K562 (cell line): ENCODE data around the gene TBX6. TPM values are rescaled to one million over a fixed set of nuclear protein-coding genes. Genes with fewer than 3 reads are reported as not detected.

ENCODE experiments used
- ATAC-seq: fragments of 200-7000 bp; cut with Tn5 transposase; 3 replicates; pipeline ENCODE4 v1.9.1; 2020; ENCODE audit warnings: moderate library complexity
- BruUV-seq: library from RNA; stranded (reverse); fragments of 400-500 nt; replicated peaks from 2 replicates; lab custom pipeline; 2021; lab: Mats Ljungman, UMichigan
- CTCF ChIA-PET: fragments of 300-600 bp; formaldehyde crosslinking; extraction: SDS; loops from one replicate; lab custom pipeline; 2021; ENCODE audit warnings: low intra/inter-chr PET ratio; lab: Yijun Ruan, JAX
- POLR2A ChIA-PET: fragments of 300-600, 350-650 bp; sonication (Branson Sonifier 250); formaldehyde crosslinking; extraction: SDS; loops from one replicate; lab custom pipeline; 2021; ENCODE audit warnings: antibody characterized with exemption, inconsistent platforms; lab: Yijun Ruan, JAX
- DNase-seq, 4 experiments: peaks; one replicate each; pipeline versions ENCODE4 v3.0.0 to v3.0.0-alpha.2; 2011 to 2018; ENCODE audit warnings: low spot score in 3 of 4, mixed read lengths in 3 of 4; ENCODE audit errors: extremely low read depth in 1 of 4
- FAIRE-seq: peaks from 2 replicates; lab custom pipeline; 2011; peaks lifted over from hg19 to GRCh38; lab: Jason Lieb, UNC
- H2AFZ ChIP-seq: 2 replicates; pipeline ENCODE4 v1.6.0; 2011; ENCODE audit warnings: low read depth, low read length, control low read depth, inconsistent platforms
- H3K27ac ChIP-seq: fragments of 200-600 bp; 3 replicates; pipeline ENCODE4 v1.8.0; 2011; ENCODE audit warnings: low read depth, mild to moderate bottlenecking, control low read depth, inconsistent platforms, low read length, moderate library complexity, mixed read lengths; ENCODE audit errors: extremely low read depth
- H3K27me3 ChIP-seq, 2 experiments: fragments of 300-600 bp in 1 of 2; 2 replicates in 1 of 2; 3 replicates in 1 of 2; pipeline versions ENCODE4 v1.6.0 to v1.8.0; 2011; ENCODE audit warnings: inconsistent platforms in 2 of 2, low read length in 2 of 2, mild to moderate bottlenecking in 1 of 2, mixed read lengths in 1 of 2, moderate library complexity in 1 of 2; ENCODE audit not compliant: control insufficient read depth in 2 of 2, insufficient read depth in 2 of 2
- H3K36me3 ChIP-seq: fragments of 300-600 bp; 3 replicates; pipeline ENCODE4 v1.8.0; 2011; ENCODE audit warnings: mild to moderate bottlenecking, low read length, inconsistent platforms; ENCODE audit not compliant: control insufficient read depth, insufficient read depth
- H3K4me1 ChIP-seq, 2 experiments: fragments of 200-600 bp in 1 of 2; replicated peaks in 1 of 2; 2 replicates in 1 of 2; 3 replicates in 1 of 2; pipeline versions ENCODE4 v1.5.1 to v1.8.0; 2011; ENCODE audit warnings: inconsistent platforms in 2 of 2, low read length in 2 of 2, mild to moderate bottlenecking in 1 of 2, mixed read lengths in 1 of 2, moderate library complexity in 1 of 2; ENCODE audit not compliant: control insufficient read depth in 2 of 2, insufficient read depth in 2 of 2
- H3K4me2 ChIP-seq: 2 replicates; pipeline ENCODE4 v1.6.1; 2011; ENCODE audit warnings: low read length, control low read depth, inconsistent platforms, mixed read lengths; ENCODE audit not compliant: insufficient read depth
- H3K4me3 ChIP-seq: fragments of 200-600 bp; sonication (generic), shearing (Covaris generic); 2 replicates; pipeline ENCODE4 v1.5.1; 2016; ENCODE audit warnings: control low read depth, inconsistent platforms
- H3K79me2 ChIP-seq: fragments of 200-600 bp; 3 replicates; pipeline ENCODE4 v1.8.0; 2011; ENCODE audit warnings: low read length, inconsistent platforms; ENCODE audit not compliant: control insufficient read depth, insufficient read depth
- H3K9ac ChIP-seq, 2 experiments: 2 replicates each; pipeline versions ENCODE4 v1.6.0 to v1.6.1; 2011; ENCODE audit warnings: low read depth in 2 of 2, low read length in 2 of 2, control low read depth in 1 of 2, inconsistent platforms in 1 of 2, mild to moderate bottlenecking in 1 of 2, mixed read lengths in 1 of 2; ENCODE audit not compliant: insufficient read depth in 1 of 2
- H3K9me1 ChIP-seq: one replicate; pipeline ENCODE4 v1.6.0; 2011; ENCODE audit warnings: inconsistent platforms, mild to moderate bottlenecking, low read length, moderate library complexity; ENCODE audit not compliant: control insufficient read depth, insufficient read depth
- H3K9me3 ChIP-seq: replicated peaks from 2 replicates; pipeline ENCODE4 v1.5.1; 2011; ENCODE audit warnings: low read depth, low read length, inconsistent platforms; ENCODE audit not compliant: control insufficient read depth, insufficient read depth
- H4K20me1 ChIP-seq: replicated peaks from 2 replicates; pipeline ENCODE4 v1.6.1; 2011; ENCODE audit warnings: low read length, inconsistent platforms, mixed read lengths; ENCODE audit not compliant: control insufficient read depth, insufficient read depth
- ARID1B ChIP-seq: fragments of 450-650 bp; IDR thresholded peaks from 2 replicates; pipeline ENCODE4 v1.6.1; 2016; ENCODE audit warnings: antibody characterized with exemption, mild to moderate bottlenecking, inconsistent platforms
- EWSR1 ChIP-seq: fragments of 450-650 bp; IDR thresholded peaks from 2 replicates; pipeline ENCODE4 v1.6.1; 2018; ENCODE audit warnings: borderline replicate concordance, mild to moderate bottlenecking, low read depth, moderate library complexity; ENCODE audit not compliant: partially characterized antibody
- GABPA ChIP-seq: fragments of 200-800 bp; sonication (Bioruptor generic); conservative IDR thresholded peaks from 2 replicates; pipeline ENCODE4 v1.6.1; 2016; ENCODE audit warnings: low read depth, missing genetic modification characterization, missing compliant biosample characterization
- GATA2 ChIP-seq: sonication (generic); formaldehyde crosslinking; IDR thresholded peaks from 2 replicates; pipeline ENCODE4 v1.4.0; 2020; ENCODE audit warnings: mild to moderate bottlenecking, missing genetic modification reagents
- HCFC1 ChIP-seq: IDR thresholded peaks from 2 replicates; pipeline ENCODE4 v1.6.1; 2012; ENCODE audit warnings: low read depth, low read length, improper control_type of control experiment
- MAZ ChIP-seq, 2 experiments: fragments of 450-650 bp in 1 of 2; sonication (generic) in 1 of 2; formaldehyde crosslinking; IDR thresholded peaks in 1 of 2; conservative IDR thresholded peaks in 1 of 2; 2 replicates each; pipeline versions ENCODE4 v1.4.0 to v1.5.0; 2020; ENCODE audit warnings: mild to moderate bottlenecking in 1 of 2, missing genetic modification reagents in 1 of 2
- NFRKB ChIP-seq: fragments of 450-650 bp; IDR thresholded peaks from 2 replicates; pipeline ENCODE4 v1.6.1; 2016; ENCODE audit warnings: low read depth
- PCBP2 ChIP-seq: fragments of 200-400 bp; formaldehyde crosslinking; IDR thresholded peaks from 2 replicates; pipeline ENCODE4 v1.6.1; 2018; ENCODE audit warnings: low read length, low read depth, mild to moderate bottlenecking, moderate library complexity; ENCODE audit not compliant: poor library complexity, severe bottlenecking
- RFX1 ChIP-seq: fragments of 450-650 bp; IDR thresholded peaks from 2 replicates; pipeline ENCODE4 v1.6.1; 2016; ENCODE audit warnings: mild to moderate bottlenecking, moderate library complexity
- SMARCA4 ChIP-seq: fragments of 450-650 bp; IDR thresholded peaks from 2 replicates; pipeline ENCODE4 v1.6.1; 2016
- SMARCE1 ChIP-seq: fragments of 450-650 bp; IDR thresholded peaks from 2 replicates; pipeline ENCODE4 v1.7.1; 2016; ENCODE audit warnings: mild to moderate bottlenecking
- SRF ChIP-seq, 2 experiments: fragments of 250-450, 450-650 bp in 1 of 2; sonication (Bioruptor Pico) in 1 of 2; sonication (generic) in 1 of 2; formaldehyde crosslinking; IDR thresholded peaks; 2 replicates each; pipeline versions ENCODE4 v1.5.0 to v1.5.1; 2020 to 2022; ENCODE audit warnings: mild to moderate bottlenecking in 1 of 2, missing genetic modification reagents in 1 of 2
- STAG1 ChIP-seq: sonication (generic); formaldehyde crosslinking; IDR thresholded peaks from 2 replicates; pipeline ENCODE4 v1.5.0; 2020; ENCODE audit warnings: missing genetic modification reagents, borderline replicate concordance
- ZNF324 ChIP-seq: fragments of 250-450 bp; sonication (Bioruptor Pico); IDR thresholded peaks from 2 replicates; pipeline ENCODE4 v1.4.0; 2020; ENCODE audit warnings: mild to moderate bottlenecking
- WGBS: fragments of 100-300 bp; shearing (Covaris generic); methylation state at CpG from one replicate; pipeline ENCODE4 v1.1.6; 2016; ENCODE audit warnings: low coverage, mixed read lengths; ENCODE audit not compliant: insufficient coverage; ENCODE audit errors: missing lambda C conversion rate; 5-methylcytosine and 5-hydroxymethylcytosine counted together
- in situ Hi-C: fragments of 300-500 bp; cut with MboI; formaldehyde crosslinking; loops from 4 replicates; pipeline ENCODE4 v1.15.0; 2018; ENCODE audit warnings: inconsistent platforms, mixed read lengths
- intact Hi-C: fragments of 100-400 bp; cut with micrococcal nuclease; formaldehyde crosslinking; loops from 2 replicates; pipeline ENCODE4 v1.14.2; 2022
- polyA plus RNA-seq, 8 experiments: library from polyadenylated mRNA; depleted of rRNA in 4 of 8; stranded (reverse) in 5 of 8; unstranded in 3 of 8; fragments of >200 nt; fragmentation: Nextera tagmentation in 2 of 8; fragmentation: Illumina TruSeq in 1 of 8; extraction: Ambion mirVana in 2 of 8; extraction: Trizol in 1 of 8; gene quantifications; 2 replicates each; pipeline versions ENCODE4 v1.2.1 to v1.2.3, GENCODE V29; 2011 to 2014; ENCODE audit warnings: inconsistent platforms in 1 of 8, missing spikeins in 1 of 8
- total RNA-seq, 7 experiments: library from RNA; depleted of rRNA in 6 of 7; stranded (reverse); fragments of >200 nt in 6 of 7; fragmentation: Illumina TruSeq in 2 of 7; extraction: Trizol in 2 of 7; gene quantifications; 2 replicates each; pipeline versions ENCODE4 v1.2.1 to v1.2.3, GENCODE V29; 2011 to 2021; ENCODE audit warnings: low replicate concordance in 1 of 7
- TF ChIP-seq, protein P1 (sequence below): fragments of 200-800 bp; sonication (Bioruptor generic); IDR thresholded peaks from 2 replicates; pipeline ENCODE4 v1.6.1; 2016; ENCODE audit warnings: missing genetic modification characterization, missing compliant biosample characterization
- TF ChIP-seq, protein P2 (sequence below): fragments of 250-450 bp; sonication (Bioruptor Pico); IDR thresholded peaks from 2 replicates; pipeline ENCODE4 v1.9.0; 2021; ENCODE audit warnings: mild to moderate bottlenecking

Gene TBX6
- total and polyA plus RNA-seq, 9 of the 15 experiments (the other 6 are each of a cell fraction or from before 2014, with no cell fraction given), result 0.07 to 0.58 (median 0.11) TPM; not detected in 2

DNA sequence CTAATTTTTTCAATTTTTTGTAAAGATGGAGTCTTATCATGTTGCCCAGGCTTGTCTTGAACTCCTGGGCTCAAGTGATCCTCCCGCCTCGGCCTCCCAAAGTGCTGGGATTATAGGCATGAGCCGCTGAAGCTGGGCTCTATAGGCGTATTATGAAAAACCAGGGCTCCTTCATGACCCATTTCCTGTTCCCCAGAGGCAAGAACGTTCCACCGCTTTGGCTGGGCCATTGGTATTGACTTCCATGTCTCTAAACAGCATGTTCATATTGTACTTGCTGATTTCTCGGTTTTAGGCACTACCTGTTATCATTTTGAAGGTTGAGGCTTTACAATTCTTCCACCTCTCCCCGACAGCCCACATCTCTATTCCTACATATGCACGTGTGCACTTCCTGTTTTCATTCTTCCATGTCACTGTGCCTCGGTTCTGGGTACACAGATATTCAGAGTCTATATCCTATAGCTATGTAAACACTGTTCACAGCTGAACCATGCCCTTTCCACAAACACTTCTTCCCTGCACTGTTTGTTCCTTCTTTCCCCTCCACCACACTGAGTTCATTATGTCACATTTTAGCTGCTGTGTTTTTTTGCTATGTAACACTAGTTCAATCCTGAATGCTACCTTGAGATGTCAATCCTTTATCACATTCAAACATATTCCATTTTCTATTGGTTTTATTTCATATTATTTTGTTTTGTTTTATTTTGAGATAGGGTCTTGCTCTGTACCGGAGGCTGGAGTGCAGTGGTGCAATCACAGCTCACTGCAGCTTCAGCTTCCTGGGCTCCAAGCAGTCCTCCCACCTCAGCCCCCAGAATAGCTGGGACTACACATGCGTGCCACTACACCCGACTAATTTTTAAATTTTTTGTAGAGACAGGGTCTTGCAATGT is 48.1 kb upstream of the TBX6 start:
- ChIA-PET CTCF (no interaction called here), POLR2A (interaction anchor here (0.8 to 0.9 kb wide), 2 partner anchors 10 to 472 kb away, joined by 3 read pairs; no protein-coding TSS in a partner anchor)
- Histone ChIP-seq H3K36me3 (no peaks in the 10 kb centered on the region), H3K9me1 (no peaks in the 10 kb centered on the region), H3K4me1 (peaks cover 6 to 7% of the 10 kb centered on the region in 2 experiments; a peak in 4 of 5 replicates), H3K27ac (0 out of 3 replicates have a peak overlapping the region, but pooled peaks have one; percentile 30), H3K9ac (peak overlapping the region in 1 of 2 experiments; percentile 26; a peak in 1 of 4 replicates), H3K9me3 (no peaks in the 10 kb centered on the region), H3K27me3 (no peaks in the 10 kb centered on the region), H4K20me1 (no peaks in the 10 kb centered on the region), H3K4me3 (no peak overlapping the region), H2AFZ (peak overlapping the region; percentile 93), H3K79me2 (no peaks in the 10 kb centered on the region), H3K4me2 (peak overlapping the region; percentile 65)
- intact Hi-C loops (no loop called here), in situ Hi-C loops (loop anchor here (25.0 kb wide), 1 partner anchor 678 kb away; the partner anchor contains the start of genes BOLA2, SLX1B and SULT1A4)
- DNase-seq (peak in 1 of 4 experiments; percentile 15), FAIRE-seq (peak; percentile 29), ATAC-seq (peak; percentile 59)
- 31% methylated on average over 13 of the region's 13 CpGs for WGBS
- no TSS peak for BruUV-seq
- TF ChIP-seq, protein P1, sequence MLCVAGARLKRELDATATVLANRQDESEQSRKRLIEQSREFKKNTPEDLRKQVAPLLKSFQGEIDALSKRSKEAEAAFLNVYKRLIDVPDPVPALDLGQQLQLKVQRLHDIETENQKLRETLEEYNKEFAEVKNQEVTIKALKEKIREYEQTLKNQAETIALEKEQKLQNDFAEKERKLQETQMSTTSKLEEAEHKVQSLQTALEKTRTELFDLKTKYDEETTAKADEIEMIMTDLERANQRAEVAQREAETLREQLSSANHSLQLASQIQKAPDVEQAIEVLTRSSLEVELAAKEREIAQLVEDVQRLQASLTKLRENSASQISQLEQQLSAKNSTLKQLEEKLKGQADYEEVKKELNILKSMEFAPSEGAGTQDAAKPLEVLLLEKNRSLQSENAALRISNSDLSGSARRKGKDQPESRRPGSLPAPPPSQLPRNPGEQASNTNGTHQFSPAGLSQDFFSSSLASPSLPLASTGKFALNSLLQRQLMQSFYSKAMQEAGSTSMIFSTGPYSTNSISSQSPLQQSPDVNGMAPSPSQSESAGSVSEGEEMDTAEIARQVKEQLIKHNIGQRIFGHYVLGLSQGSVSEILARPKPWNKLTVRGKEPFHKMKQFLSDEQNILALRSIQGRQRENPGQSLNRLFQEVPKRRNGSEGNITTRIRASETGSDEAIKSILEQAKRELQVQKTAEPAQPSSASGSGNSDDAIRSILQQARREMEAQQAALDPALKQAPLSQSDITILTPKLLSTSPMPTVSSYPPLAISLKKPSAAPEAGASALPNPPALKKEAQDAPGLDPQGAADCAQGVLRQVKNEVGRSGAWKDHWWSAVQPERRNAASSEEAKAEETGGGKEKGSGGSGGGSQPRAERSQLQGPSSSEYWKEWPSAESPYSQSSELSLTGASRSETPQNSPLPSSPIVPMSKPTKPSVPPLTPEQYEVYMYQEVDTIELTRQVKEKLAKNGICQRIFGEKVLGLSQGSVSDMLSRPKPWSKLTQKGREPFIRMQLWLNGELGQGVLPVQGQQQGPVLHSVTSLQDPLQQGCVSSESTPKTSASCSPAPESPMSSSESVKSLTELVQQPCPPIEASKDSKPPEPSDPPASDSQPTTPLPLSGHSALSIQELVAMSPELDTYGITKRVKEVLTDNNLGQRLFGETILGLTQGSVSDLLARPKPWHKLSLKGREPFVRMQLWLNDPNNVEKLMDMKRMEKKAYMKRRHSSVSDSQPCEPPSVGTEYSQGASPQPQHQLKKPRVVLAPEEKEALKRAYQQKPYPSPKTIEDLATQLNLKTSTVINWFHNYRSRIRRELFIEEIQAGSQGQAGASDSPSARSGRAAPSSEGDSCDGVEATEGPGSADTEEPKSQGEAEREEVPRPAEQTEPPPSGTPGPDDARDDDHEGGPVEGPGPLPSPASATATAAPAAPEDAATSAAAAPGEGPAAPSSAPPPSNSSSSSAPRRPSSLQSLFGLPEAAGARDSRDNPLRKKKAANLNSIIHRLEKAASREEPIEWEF (CRISPR knock-in tag), result no peak
- TF ChIP-seq HCFC1 (no peak), MAZ (CRISPR knock-in tag; conservative IDR thresholded peaks at IDR 0.05 in 1 of 2, IDR thresholded peaks at IDR 0.05 in 1 of 2) (no peak), ARID1B (0 out of 2 replicates have a peak, but pooled peaks have one; percentile 22), STAG1 (CRISPR knock-in tag) (no peak), GABPA (tag) (0 out of 2 replicates have a peak, but pooled peaks have one; percentile 17), SMARCA4 (no peak), RFX1 (no peak), SMARCE1 (peak; percentile 57; the same call in 1 of the 2 replicates), PCBP2 (no peak), ZNF324 (CRISPR knock-in tag) (no peak), SRF (CRISPR knock-in tag; IDR thresholded peaks at IDR 0.05) (no peak), EWSR1 (no peak), NFRKB (no peak), GATA2 (no peak)
- TF ChIP-seq, protein P2, sequence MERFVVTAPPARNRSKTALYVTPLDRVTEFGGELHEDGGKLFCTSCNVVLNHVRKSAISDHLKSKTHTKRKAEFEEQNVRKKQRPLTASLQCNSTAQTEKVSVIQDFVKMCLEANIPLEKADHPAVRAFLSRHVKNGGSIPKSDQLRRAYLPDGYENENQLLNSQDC (CRISPR knock-in tag), result no peak
